Stimulated activated naive CD8-positive, alpha-beta T cell treated with anti-CD3 and anti-CD28 coated beads, Interleukin-15, Interleukin-2, amounts not matched to agents 100 ng/mL and 50 ng/mL, for 24 hours (primary cell): ENCODE data around the gene MCF2L2.
A peak's percentile ranks its signal among the peaks of the same experiment; 100 is the strongest.

ENCODE experiments used
- H3K27ac Mint-ChIP-seq: one replicate; pipeline ENCODE4 v1.8.0; 2021; ENCODE audit warnings: mild to moderate bottlenecking, mixed read lengths
- H3K27me3 Mint-ChIP-seq: one replicate; pipeline ENCODE4 v1.8.0; 2021; ENCODE audit warnings: mixed read lengths
- H3K36me3 Mint-ChIP-seq: one replicate; pipeline ENCODE4 v1.8.0; 2021; ENCODE audit warnings: low read depth, mixed read lengths
- H3K4me1 Mint-ChIP-seq: one replicate; pipeline ENCODE4 v1.8.0; 2021; ENCODE audit warnings: low read depth, mixed read lengths
- H3K4me3 Mint-ChIP-seq: one replicate; pipeline ENCODE4 v1.8.0; 2021; ENCODE audit warnings: mild to moderate bottlenecking, mixed read lengths
- H3K9me3 Mint-ChIP-seq: one replicate; pipeline ENCODE4 v1.8.0; 2021; ENCODE audit warnings: mixed read lengths

Gene MCF2L2

GRCh38 chr3:183278479-183279088 lies 149.8 kb downstream of the MCF2L2 start:
- peaks cover 21% of the 10 kb centered on the region for H3K4me1 Mint-ChIP-seq
- no peak overlapping the region for H3K27ac Mint-ChIP-seq
- H3K9me3 Mint-ChIP-seq, result no peaks in the 10 kb centered on the region

GRCh38 chr3:183277260-183277659 lies 151.2 kb downstream of the MCF2L2 start:
- Mint-ChIP-seq H3K36me3 (peaks cover 23% of the 10 kb centered on the region), H3K27ac (no peak overlapping the region), H3K9me3 (no peaks in the 10 kb centered on the region), H3K27me3 (no peaks in the 10 kb centered on the region), H3K4me1 (peaks cover 21% of the 10 kb centered on the region), H3K4me3 (no peak overlapping the region)

More at GRCh38 chr3:183278479-183279088, 149.8 kb downstream of the MCF2L2 start:
- Mint-ChIP-seq H3K27me3 (no peaks in the 10 kb centered on the region), H3K36me3 (peaks cover 12% of the 10 kb centered on the region), H3K4me3 (no peak overlapping the region)

- H3K4me1 Mint-ChIP-seq, result peaks cover 25% of the 10 kb centered on the region
- no peaks in the 10 kb centered on the region for H3K9me3 Mint-ChIP-seq
- H3K4me3 Mint-ChIP-seq, result no peak overlapping the region
- no peak overlapping the region for H3K27ac Mint-ChIP-seq
- no peaks in the 10 kb centered on the region for H3K27me3 Mint-ChIP-seq
- H3K36me3 Mint-ChIP-seq, result peaks cover 31% of the 10 kb centered on the region
Observed at GRCh38 chr3:183275937-183276336, 152.5 kb downstream of the MCF2L2 start.

GRCh38 chr3:183275418-183275817 lies 153.0 kb downstream of the MCF2L2 start:
- Mint-ChIP-seq H3K4me3 (no peak overlapping the region), H3K27ac (no peak overlapping the region), H3K9me3 (no peaks in the 10 kb centered on the region), H3K4me1 (peaks cover 27% of the 10 kb centered on the region), H3K36me3 (peaks cover 35% of the 10 kb centered on the region), H3K27me3 (no peaks in the 10 kb centered on the region)

GRCh38 chr3:183274609-183275008 lies 153.8 kb downstream of the MCF2L2 start:
- no peaks in the 10 kb centered on the region for H3K9me3 Mint-ChIP-seq
- no peak overlapping the region for H3K4me3 Mint-ChIP-seq
- H3K27ac Mint-ChIP-seq, result no peak overlapping the region
- no peaks in the 10 kb centered on the region for H3K27me3 Mint-ChIP-seq
- peaks cover 31% of the 10 kb centered on the region for H3K4me1 Mint-ChIP-seq
- peaks cover 43% of the 10 kb centered on the region for H3K36me3 Mint-ChIP-seq

GRCh38 chr3:183272791-183273190 lies 155.6 kb downstream of the MCF2L2 start:
- peaks cover 26% of the 10 kb centered on the region for H3K4me1 Mint-ChIP-seq
- H3K27me3 Mint-ChIP-seq, result no peaks in the 10 kb centered on the region
- no peak overlapping the region for H3K4me3 Mint-ChIP-seq
- no peaks in the 10 kb centered on the region for H3K9me3 Mint-ChIP-seq
- no peak overlapping the region for H3K27ac Mint-ChIP-seq
- peaks cover 61% of the 10 kb centered on the region for H3K36me3 Mint-ChIP-seq

- Mint-ChIP-seq H3K9me3 (no peaks in the 10 kb centered on the region), H3K4me3 (no peak overlapping the region), H3K4me1 (peaks cover 26% of the 10 kb centered on the region), H3K36me3 (peaks cover 66% of the 10 kb centered on the region), H3K27me3 (no peaks in the 10 kb centered on the region), H3K27ac (no peak overlapping the region)
Observed at GRCh38 chr3:183272142-183272541, 156.3 kb downstream of the MCF2L2 start.

GRCh38 chr3:183270344-183270743 lies 158.1 kb downstream of the MCF2L2 start:
- H3K27ac Mint-ChIP-seq, result no peak overlapping the region
- no peaks in the 10 kb centered on the region for H3K9me3 Mint-ChIP-seq
- peaks cover 21% of the 10 kb centered on the region for H3K4me1 Mint-ChIP-seq
- no peaks in the 10 kb centered on the region for H3K27me3 Mint-ChIP-seq
- peaks cover 73% of the 10 kb centered on the region for H3K36me3 Mint-ChIP-seq
- no peak overlapping the region for H3K4me3 Mint-ChIP-seq

- H3K4me1 Mint-ChIP-seq, result peaks cover 13% of the 10 kb centered on the region
- no peak overlapping the region for H3K4me3 Mint-ChIP-seq
- no peaks in the 10 kb centered on the region for H3K9me3 Mint-ChIP-seq
- peaks cover 65% of the 10 kb centered on the region for H3K36me3 Mint-ChIP-seq
- H3K27me3 Mint-ChIP-seq, result no peaks in the 10 kb centered on the region
- no peak overlapping the region for H3K27ac Mint-ChIP-seq
Observed at GRCh38 chr3:183269345-183269744, 159.1 kb downstream of the MCF2L2 start.

- peak overlapping the region; percentile 4 for H3K4me3 Mint-ChIP-seq
- no peaks in the 10 kb centered on the region for H3K9me3 Mint-ChIP-seq
- no peaks in the 10 kb centered on the region for H3K27me3 Mint-ChIP-seq
- H3K4me1 Mint-ChIP-seq, result peaks cover 9% of the 10 kb centered on the region
- H3K36me3 Mint-ChIP-seq, result peaks cover 59% of the 10 kb centered on the region
- no peak overlapping the region for H3K27ac Mint-ChIP-seq
Observed at GRCh38 chr3:183268366-183268765, 160.1 kb downstream of the MCF2L2 start.

- H3K27me3 Mint-ChIP-seq, result no peaks in the 10 kb centered on the region
Observed at GRCh38 chr3:183267140-183267539, 161.3 kb downstream of the MCF2L2 start.

GRCh38 chr3:183266454-183266853 lies 162.0 kb downstream of the MCF2L2 start:
- Mint-ChIP-seq H3K27ac (no peak overlapping the region), H3K9me3 (no peaks in the 10 kb centered on the region), H3K4me3 (peak overlapping the region; percentile 64), H3K27me3 (no peaks in the 10 kb centered on the region), H3K36me3 (peaks cover 46% of the 10 kb centered on the region), H3K4me1 (peaks cover 9% of the 10 kb centered on the region)

More at GRCh38 chr3:183267140-183267539, 161.3 kb downstream of the MCF2L2 start:
- Mint-ChIP-seq H3K9me3 (no peaks in the 10 kb centered on the region), H3K4me1 (peaks cover 9% of the 10 kb centered on the region), H3K36me3 (peaks cover 49% of the 10 kb centered on the region), H3K27ac (no peak overlapping the region), H3K4me3 (peak overlapping the region; percentile 64)

GRCh38 chr3:183265834-183266417 lies 162.5 kb downstream of the MCF2L2 start:
- H3K36me3 Mint-ChIP-seq, result peaks cover 42% of the 10 kb centered on the region

GRCh38 chr3:183265157-183265642 lies 163.2 kb downstream of the MCF2L2 start:
- Mint-ChIP-seq H3K27ac (no peak overlapping the region), H3K4me1 (peaks cover 10% of the 10 kb centered on the region), H3K9me3 (no peaks in the 10 kb centered on the region), H3K27me3 (no peaks in the 10 kb centered on the region), H3K4me3 (no peak overlapping the region), H3K36me3 (peaks cover 40% of the 10 kb centered on the region)

More at GRCh38 chr3:183265834-183266417, 162.5 kb downstream of the MCF2L2 start:
- H3K9me3 Mint-ChIP-seq, result no peaks in the 10 kb centered on the region
- H3K4me1 Mint-ChIP-seq, result peaks cover 6% of the 10 kb centered on the region
- H3K27me3 Mint-ChIP-seq, result no peaks in the 10 kb centered on the region
- H3K27ac Mint-ChIP-seq, result no peak overlapping the region
- peak overlapping the region; percentile 64 for H3K4me3 Mint-ChIP-seq

- H3K27me3 Mint-ChIP-seq, result no peaks in the 10 kb centered on the region
- H3K9me3 Mint-ChIP-seq, result no peaks in the 10 kb centered on the region
- H3K4me3 Mint-ChIP-seq, result no peak overlapping the region
- H3K36me3 Mint-ChIP-seq, result peaks cover 40% of the 10 kb centered on the region
- peaks cover 16% of the 10 kb centered on the region for H3K4me1 Mint-ChIP-seq
- H3K27ac Mint-ChIP-seq, result no peak overlapping the region
Observed at GRCh38 chr3:183264268-183264667, 164.2 kb downstream of the MCF2L2 start.
